ENCODE data around the gene TTYH2. TPM values are rescaled to one million over a fixed set of nuclear protein-coding genes. Genes with fewer than 3 reads are reported as not detected.

The TTYH2 gene
- total and polyA plus RNA-seq, 2 donors (not counting 1 experiment from before 2014, with no cell fraction given), result 3.0 to 3.1 TPM

- Mint-ChIP-seq H3K27me3 (no peaks in the 10 kb centered on the region), H3K27ac (peak overlapping the region; percentile 68), H3K9me3 (ENCODE audit: insufficient read depth) (no peaks in the 10 kb centered on the region), H3K4me3 (peak overlapping the region; percentile 81), H3K4me1 (peaks cover 50% of the 10 kb centered on the region)
- DNase-seq (no peak), ATAC-seq (ENCODE audit: low read depth) (no peak)
- H3K36me3 ChIP-seq (replicated peaks in 1 of 2; ENCODE audit: control extremely low read depth in 1 of 2, control insufficient read depth in 1 of 2, extremely low read depth in 1 of 2, insufficient read depth in 2 of 2, low read length in 1 of 2), result peaks cover 0 to 10% of the 10 kb centered on the region in 2 experiments
- ChIA-PET CTCF (interaction anchor here (2.7 kb wide), 1 partner anchor 13 kb away, joined by 36 read pairs; the partner anchor contains the start of gene RPL38), POLR2A (interaction anchor here (2.3 kb wide), 1 partner anchor 11 kb away, joined by 11 read pairs; the partner anchor contains the start of gene RPL38)
- intact Hi-C loops (cut with micrococcal nuclease), result no loop called here
- no peaks in the 10 kb centered on the region for H3K9me3 ChIP-seq (ENCODE audit: control extremely low read depth in 1 of 3, control insufficient read depth in 2 of 3, insufficient read depth in 1 of 3, low read length in 2 of 3)
- H3K27me3 ChIP-seq (replicated peaks in 1 of 4; ENCODE audit: control extremely low read depth in 1 of 4, control insufficient read depth in 3 of 4, insufficient read depth in 4 of 4, low read length in 3 of 4), result no peaks in the 10 kb centered on the region
- no peak for TF ChIP-seq CTCF (IDR thresholded peaks at IDR 0.05)
- no peak for TF ChIP-seq EZH2 (IDR thresholded peaks at IDR 0.05; ENCODE audit: borderline replicate concordance, insufficient read depth, low read depth, low read length, poor library complexity, severe bottlenecking)
- H4K20me1 ChIP-seq (ENCODE audit: control insufficient read depth, insufficient read depth, low read length, poor library complexity, severe bottlenecking), result peaks cover 30% of the 10 kb centered on the region
- H3K4me1 ChIP-seq (ENCODE audit: control insufficient read depth in 2 of 2, insufficient read depth in 2 of 2, low read length in 2 of 2), result peaks cover 35 to 44% of the 10 kb centered on the region in 2 donors
- no peak overlapping the region for H3K27ac ChIP-seq (ENCODE audit: low read length in 2 of 2)
- no peak overlapping the region for H2AFZ ChIP-seq (ENCODE audit: insufficient read depth, low read depth, low read length, poor library complexity, severe bottlenecking)
- WGBS (ENCODE audit: insufficient coverage), result 83% methylated on average over 11 of the region's 16 CpGs
- H3K4me3 ChIP-seq (ENCODE audit: control extremely low read depth in 1 of 5, extremely low read depth in 1 of 5, insufficient read depth in 1 of 5, low read depth in 2 of 5, low read length in 4 of 5), result peak overlapping the region in 3 of 5 experiments; percentile 55 to 73 (median 56)
- H3K4me2 ChIP-seq (replicated peaks; ENCODE audit: low read depth, low read length, poor library complexity, severe bottlenecking), result peak overlapping the region; percentile 99
- H3K9ac ChIP-seq (ENCODE audit: low read length), result peak overlapping the region; percentile 69
- H3K79me2 ChIP-seq (ENCODE audit: control insufficient read depth, insufficient read depth, low read length), result no peaks in the 10 kb centered on the region
Measured at GRCh38 chr17:74214484-74215341, 1.3 kb downstream of the TTYH2 start.

- ChIA-PET POLR2A (no interaction called here), CTCF (no interaction called here)
- no peak overlapping the region for H3K27ac ChIP-seq (ENCODE audit: low read length in 2 of 2)
- H3K27me3 ChIP-seq (replicated peaks in 1 of 4; ENCODE audit: control extremely low read depth in 1 of 4, control insufficient read depth in 3 of 4, insufficient read depth in 4 of 4, low read length in 3 of 4), result no peaks in the 10 kb centered on the region
- WGBS (ENCODE audit: insufficient coverage), result 78% methylated on average over 1 of the region's 6 CpGs
- Mint-ChIP-seq H3K27me3 (no peaks in the 10 kb centered on the region), H3K27ac (no peak overlapping the region), H3K9me3 (ENCODE audit: insufficient read depth) (no peaks in the 10 kb centered on the region), H3K4me1 (peaks cover 47% of the 10 kb centered on the region), H3K4me3 (no peak overlapping the region)
- H3K9me3 ChIP-seq (ENCODE audit: control extremely low read depth in 1 of 3, control insufficient read depth in 2 of 3, insufficient read depth in 1 of 3, low read length in 2 of 3), result no peaks in the 10 kb centered on the region
- DNase-seq (no peak), ATAC-seq (ENCODE audit: low read depth) (no peak)
- no peaks in the 10 kb centered on the region for H3K79me2 ChIP-seq (ENCODE audit: control insufficient read depth, insufficient read depth, low read length)
- H3K4me2 ChIP-seq (replicated peaks; ENCODE audit: low read depth, low read length, poor library complexity, severe bottlenecking), result peak overlapping the region; percentile 7
- H3K4me3 ChIP-seq (ENCODE audit: control extremely low read depth in 1 of 5, extremely low read depth in 1 of 5, insufficient read depth in 1 of 5, low read depth in 2 of 5, low read length in 4 of 5), result no peak overlapping the region
- TF ChIP-seq EZH2 (IDR thresholded peaks at IDR 0.05; ENCODE audit: borderline replicate concordance, insufficient read depth, low read depth, low read length, poor library complexity, severe bottlenecking), result no peak
- no peak for TF ChIP-seq CTCF (IDR thresholded peaks at IDR 0.05)
- peaks cover 25% of the 10 kb centered on the region for H4K20me1 ChIP-seq (ENCODE audit: control insufficient read depth, insufficient read depth, low read length, poor library complexity, severe bottlenecking)
- H3K4me1 ChIP-seq (ENCODE audit: control insufficient read depth in 2 of 2, insufficient read depth in 2 of 2, low read length in 2 of 2), result peaks cover 35 to 44% of the 10 kb centered on the region in 2 donors
- H2AFZ ChIP-seq (ENCODE audit: insufficient read depth, low read depth, low read length, poor library complexity, severe bottlenecking), result no peak overlapping the region
- intact Hi-C loops (cut with micrococcal nuclease), result no loop called here
- peaks cover 0 to 4% of the 10 kb centered on the region in 2 experiments for H3K36me3 ChIP-seq (replicated peaks in 1 of 2; ENCODE audit: control extremely low read depth in 1 of 2, control insufficient read depth in 1 of 2, extremely low read depth in 1 of 2, insufficient read depth in 2 of 2, low read length in 1 of 2)
- no peak overlapping the region for H3K9ac ChIP-seq (ENCODE audit: low read length)
Measured at GRCh38 chr17:74215342-74215727, 2.0 kb downstream of the TTYH2 start.
